ENCODE measurements around the gene GNAZ. TPM values are rescaled to one million over a fixed set of nuclear protein-coding genes. Genes with fewer than 3 reads are reported as not detected.

GNAZ gene
- total and polyA plus RNA-seq, 2 of the 8 experiments (the other 6 are each of a cell fraction or from before 2014, with no cell fraction given), result 6.6 to 9.6 TPM

- Histone ChIP-seq H3K27ac (ENCODE audit: low read depth, low read length) (no peak overlapping the region), H2BK5ac (ENCODE audit: low read depth, low read length) (no peak overlapping the region), H4K8ac (ENCODE audit: extremely low read depth, insufficient read depth, low read length) (no peak overlapping the region; the same call in 1 of the 2 replicates), H4K20me1 (replicated peaks in 1 of 2; ENCODE audit: control insufficient read depth in 1 of 2, insufficient read depth in 2 of 2, low read length in 2 of 2) (peaks cover 6 to 20% of the 10 kb centered on the region in 2 experiments), H4K5ac (ENCODE audit: insufficient read length, low read depth, low read length) (no peak overlapping the region), H3K56ac (replicated peaks; ENCODE audit: insufficient read length, low read depth, low read length) (no peak overlapping the region), H2AK5ac (ENCODE audit: low read depth, low read length) (no peak overlapping the region), H2BK20ac (ENCODE audit: low read length) (no peak overlapping the region), H3K9ac (replicated peaks in 1 of 4; ENCODE audit: extremely low read depth in 1 of 4, low read depth in 3 of 4, low read length in 3 of 4) (no peak overlapping the region; a peak in 1 of 7 replicates), H3K4me1 (replicated peaks in 1 of 4; ENCODE audit: control insufficient read depth in 3 of 4, insufficient read depth in 4 of 4, low read length in 3 of 4) (peaks cover 0 to 10% (median 5%) of the 10 kb centered on the region in 4 experiments; a peak in 5 of 7 replicates), H2BK120ac (replicated peaks; ENCODE audit: low read depth, low read length) (no peak overlapping the region), H3K79me1 (ENCODE audit: low read depth, low read length) (no peaks in the 10 kb centered on the region; the same call in 1 of the 2 replicates), H3K23me2 (ENCODE audit: low read depth, low read length) (peaks cover 11% of the 10 kb centered on the region; the same call in 1 of the 2 replicates), H3K36me3 (ENCODE audit: control insufficient read depth in 2 of 4, insufficient read depth in 4 of 4, low read length in 3 of 4) (no peaks in the 10 kb centered on the region), H3K18ac (ENCODE audit: extremely low read depth, low read length) (no peak overlapping the region), H3K14ac (ENCODE audit: insufficient read length) (no peak overlapping the region), H2AFZ (ENCODE audit: low read length) (no peak overlapping the region), H2BK12ac (ENCODE audit: low read depth, low read length) (no peak overlapping the region), H3K4ac (replicated peaks; ENCODE audit: insufficient read length, low read depth, low read length) (no peak overlapping the region), H3K9me3 (ENCODE audit: insufficient read depth in 2 of 2, low read depth in 1 of 2, low read length in 1 of 2) (no peaks in the 10 kb centered on the region), H4K91ac (replicated peaks; ENCODE audit: insufficient read length, low read length) (no peak overlapping the region), H3K4me2 (ENCODE audit: insufficient read depth in 1 of 2, low read depth in 2 of 2, low read length in 2 of 2) (peak overlapping the region; percentile 65 to 92), H3K23ac (ENCODE audit: insufficient read length) (no peak overlapping the region), H3K4me3 (ENCODE audit: extremely low read depth in 1 of 4, insufficient read depth in 2 of 4, low read depth in 3 of 4, low read length in 4 of 4) (peak overlapping the region; percentile 43 to 93 (median 49)), H2BK15ac (ENCODE audit: low read length) (no peak overlapping the region), H3K79me2 (ENCODE audit: control insufficient read depth in 1 of 2, insufficient read depth in 2 of 2, low read length in 2 of 2) (no peaks in the 10 kb centered on the region), H3K27me3 (replicated peaks in 1 of 4; ENCODE audit: control insufficient read depth in 3 of 4, extremely low read depth in 1 of 4, insufficient read depth in 3 of 4, low read length in 3 of 4) (peaks cover 6 to 42% (median 36%) of the 10 kb centered on the region in 4 experiments)
- ChIA-PET CTCF (ENCODE audit: partially characterized antibody) (interaction anchor here (0.7 to 5.2 kb wide), 8 partner anchors 10 to 114 kb away, joined by 3 to 25 read pairs (median 4); no protein-coding TSS in a partner anchor), POLR2A (ENCODE audit: partially characterized antibody) (interaction anchor here (1.1 to 1.6 kb wide), 2 partner anchors 15 to 17 kb away, joined by 3 to 5 read pairs; no protein-coding TSS in a partner anchor)
- FAIRE-seq (no peak), DNase-seq (ENCODE audit: low read depth in 1 of 2, low spot score in 2 of 2) (no peak)
- 62% methylated on average over 26 of the region's 29 CpGs; no CpG with 5 or more reads in 1 of the 2 experiments for WGBS, 2 experiments (ENCODE audit: extremely low coverage in 1 of 2, insufficient coverage in 1 of 2, insufficient read length in 1 of 2, insufficient replicate concordance in 2 of 2, low coverage in 1 of 2, low lambda C conversion rate in 2 of 2, missing lambda C conversion rate in 1 of 2)
- TF ChIP-seq SUZ12 (IDR thresholded peaks at IDR 0.05; ENCODE audit: low read length) (peak; percentile 37; the same call in 1 of the 2 replicates), YY1 (IDR thresholded peaks at IDR 0.05; ENCODE audit: low read depth, low read length) (no peak)
These were observed 1.1 kb downstream of the GNAZ start for GRCh38 chr22:23071230-23072076.
